ENCODE measurements around the gene ITFG2.

DNA sequence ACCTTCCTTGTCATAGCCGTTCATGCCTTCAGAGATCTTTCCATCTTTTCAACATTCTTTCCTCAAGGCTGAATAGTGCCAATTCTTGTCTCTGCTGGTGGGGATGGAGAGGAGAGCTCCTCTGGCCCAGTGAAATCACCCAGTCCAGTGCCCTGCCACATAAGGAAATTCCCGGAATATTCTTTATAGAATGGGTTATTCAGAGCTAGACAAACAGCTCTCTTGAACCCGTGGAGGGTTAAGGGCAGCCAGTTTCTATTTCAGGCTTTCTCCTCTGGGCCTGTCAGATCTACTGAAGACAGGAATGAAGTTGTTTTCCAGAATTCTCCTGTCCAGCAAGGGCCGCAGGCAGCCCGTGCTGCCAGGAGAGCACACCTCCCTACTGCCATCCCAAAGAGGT lies 30.5 kb downstream of the ITFG2 start:
- TF ChIP-seq ZNF274 (IDR thresholded peaks at IDR 0.05; ENCODE audit: low read depth, low read length): no peak
- TF ChIP-seq YY1 (IDR thresholded peaks at IDR 0.05; ENCODE audit: insufficient read depth, insufficient read length): no peak

Measured in NT2/D1 (cell line).